CD4-positive, alpha-beta T cell treated with Interferon gamma for 1 hour (primary cell): ENCODE measurements around the gene ADK.
A peak's percentile ranks its signal among the peaks of the same experiment; 100 is the strongest.

Experiments
- DNase-seq: peaks from one replicate; pipeline ENCODE4 v3.0.0-alpha.2; 2020

ADK gene

GRCh38 chr10:74683621-74684364, 532.8 kb downstream of the ADK start:
- no peak for DNase-seq

GRCh38 chr10:74684462-74684861, 533.4 kb downstream of the ADK start:
- DNase-seq, result no peak

GRCh38 chr10:74685564-74685963, 534.5 kb downstream of the ADK start:
- no peak for DNase-seq

- no peak for DNase-seq
These were observed 539.4 kb downstream of the ADK start for GRCh38 chr10:74690393-74690792.

GRCh38 chr10:74691164-74691563, 540.1 kb downstream of the ADK start:
- no peak for DNase-seq

GRCh38 chr10:74704629-74705357, 553.8 kb downstream of the ADK start:
- DNase-seq, result no peak

GRCh38 chr10:74705358-74705980, 554.4 kb downstream of the ADK start:
- DNase-seq, result no peak

- DNase-seq, result no peak
These were observed 555.9 kb downstream of the ADK start for GRCh38 chr10:74706966-74707365.

GRCh38 chr10:74708246-74708645, 557.2 kb downstream of the ADK start:
- no peak for DNase-seq

GRCh38 chr10:74718208-74718607, 567.2 kb downstream of the ADK start:
- DNase-seq, result no peak

GRCh38 chr10:74728225-74728624, 577.2 kb downstream of the ADK start:
- DNase-seq, result no peak

- no peak for DNase-seq
These were observed 579.2 kb downstream of the ADK start for GRCh38 chr10:74730246-74730645.

GRCh38 chr10:74733612-74734011, 582.6 kb downstream of the ADK start:
- no peak for DNase-seq

GRCh38 chr10:74736029-74736428, 585.0 kb downstream of the ADK start:
- DNase-seq, result no peak

- DNase-seq, result no peak
These were observed 587.0 kb downstream of the ADK start for GRCh38 chr10:74738052-74738451.

- no peak for DNase-seq
These were observed 587.5 kb downstream of the ADK start for GRCh38 chr10:74738542-74738941.

- DNase-seq, result peak; percentile 33
These were observed 588.1 kb downstream of the ADK start for GRCh38 chr10:74738985-74739567.

- DNase-seq, result no peak
These were observed 592.4 kb downstream of the ADK start for GRCh38 chr10:74743401-74743800.

GRCh38 chr10:74745449-74745848, 594.4 kb downstream of the ADK start:
- no peak for DNase-seq

- DNase-seq, result no peak
These were observed 595.8 kb downstream of the ADK start for GRCh38 chr10:74746813-74747212.

- no peak for DNase-seq
These were observed 597.5 kb downstream of the ADK start for GRCh38 chr10:74748468-74749031.

- DNase-seq, result no peak
These were observed 599.8 kb downstream of the ADK start for GRCh38 chr10:74750848-74751274.

- no peak for DNase-seq
These were observed 601.5 kb downstream of the ADK start for GRCh38 chr10:74752371-74753040.
